Activated CD4-positive, alpha-beta T cell treated with anti-CD3 and anti-CD28 coated beads, Interleukin-2, amount 50 U/mL, for 4 hours (primary cell): ENCODE data around the gene DGKK.

Experiments
- DNase-seq, 2 experiments: peaks; one replicate each; pipeline ENCODE4 v3.0.0-alpha.2; 2020

DGKK gene

GRCh38 chrX:50470103-50471031 is at the start of gene DGKK:
Gene DGKK, minus strand, starts transcription at chrX:50470825. Its CDS starts 147 bp downstream, at chrX:50470678.
- DNase-seq = no peak

- DNase-seq = no peak
These were observed 44.2 kb upstream of the DGKK start for GRCh38 chrX:50514811-50515210.

DNA sequence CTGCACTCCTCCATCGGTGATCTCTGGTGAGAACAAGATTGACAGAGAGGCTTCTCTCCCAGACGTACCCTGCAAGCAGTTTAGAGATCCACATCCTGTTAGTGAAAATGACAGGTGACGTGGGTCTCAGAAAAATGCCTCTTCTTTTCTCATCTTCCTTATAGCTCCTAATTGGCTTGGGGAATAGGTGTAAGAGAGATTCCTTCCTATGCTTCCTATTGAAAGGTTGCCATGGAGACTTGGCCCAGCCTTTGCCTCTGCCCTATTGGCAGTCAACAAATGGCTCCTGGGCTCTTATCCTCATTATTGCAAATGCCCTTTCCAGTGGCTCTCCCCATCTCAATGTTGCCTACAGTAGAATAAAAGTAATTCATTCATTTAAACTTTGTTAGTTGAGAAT is 26.5 kb upstream of the DGKK start:
- no peak for DNase-seq

DNA sequence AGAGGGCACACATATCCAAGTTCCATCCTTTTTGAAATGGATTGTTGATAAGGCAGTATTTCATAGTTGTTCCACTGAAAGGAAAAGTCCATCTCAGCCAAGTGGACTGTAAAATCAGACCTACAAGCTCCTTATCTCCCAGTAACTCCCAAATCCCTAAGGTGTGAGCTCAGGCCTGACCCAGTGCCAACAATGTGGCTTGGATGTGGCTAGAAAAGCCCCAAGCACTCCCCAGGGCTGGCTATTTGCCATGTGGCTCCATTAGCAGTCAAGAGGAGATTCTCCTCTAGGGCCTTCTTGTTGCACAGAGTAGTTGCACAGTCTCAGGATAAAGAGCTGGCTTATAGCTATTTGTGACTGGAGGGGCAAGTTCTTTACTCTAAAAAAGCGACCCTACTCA is 25.0 kb upstream of the DGKK start:
- DNase-seq = no peak

GRCh38 chrX:50492720-50493119 is 22.1 kb upstream of the DGKK start:
- no peak for DNase-seq

DNA sequence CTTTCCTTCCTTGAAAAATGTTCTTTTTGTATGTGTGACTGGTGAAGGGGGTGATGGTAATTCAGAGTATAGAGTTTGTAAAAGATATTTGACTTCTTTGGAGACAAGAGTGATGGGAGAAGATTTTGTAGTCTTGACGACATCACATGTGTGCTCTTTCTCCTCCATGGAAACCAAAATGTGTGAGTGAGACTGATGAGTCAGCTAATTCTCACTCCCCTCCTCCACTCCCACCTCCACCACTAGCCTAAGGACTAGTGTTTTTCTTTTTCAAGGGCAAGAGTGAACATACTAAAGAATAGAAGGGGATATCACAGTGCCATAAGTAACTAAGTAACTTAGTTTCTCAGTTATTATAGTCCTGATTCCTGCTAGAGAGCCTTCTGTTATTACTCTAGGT is 14.0 kb upstream of the DGKK start:
- DNase-seq = no peak

DNA sequence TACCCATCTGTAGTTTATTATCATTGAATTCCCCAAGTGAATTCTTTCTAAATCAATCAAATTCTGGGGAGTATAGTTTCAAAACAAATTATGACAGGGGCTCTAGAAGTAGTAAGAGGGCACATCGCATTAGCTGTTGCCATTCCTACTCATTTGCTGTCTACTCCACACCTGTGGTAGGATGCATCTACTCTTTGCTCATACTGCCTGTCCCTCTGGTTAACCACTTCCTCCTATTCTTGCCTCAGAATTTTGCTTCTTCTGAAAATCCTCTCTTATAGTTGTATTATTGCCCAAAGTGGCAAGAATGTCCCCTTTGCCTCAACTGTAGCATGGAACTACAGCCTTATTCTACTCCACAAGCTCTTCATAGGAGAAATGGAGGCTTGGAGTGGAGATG is 12.7 kb upstream of the DGKK start:
- no peak for DNase-seq

DNA sequence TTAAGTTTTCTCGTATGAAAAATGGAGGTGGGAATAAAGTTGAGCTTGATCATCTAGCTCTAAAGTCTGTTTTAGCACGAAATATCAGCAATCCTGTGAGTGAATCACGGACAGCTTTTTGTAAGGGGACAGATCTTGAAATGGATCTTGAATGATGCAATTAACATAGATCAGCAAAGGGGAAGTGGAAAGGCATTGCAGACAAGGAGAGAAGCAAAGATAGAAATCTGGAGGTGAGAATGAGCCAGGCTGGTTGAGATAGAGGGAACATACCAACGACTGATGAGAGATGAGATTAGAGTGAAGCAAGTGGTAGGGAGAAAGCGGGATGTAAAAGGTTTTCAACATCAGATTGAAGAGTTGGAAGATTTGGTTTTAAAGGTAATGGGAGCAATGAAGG is 4.6 kb upstream of the DGKK start:
- DNase-seq = no peak

DNA sequence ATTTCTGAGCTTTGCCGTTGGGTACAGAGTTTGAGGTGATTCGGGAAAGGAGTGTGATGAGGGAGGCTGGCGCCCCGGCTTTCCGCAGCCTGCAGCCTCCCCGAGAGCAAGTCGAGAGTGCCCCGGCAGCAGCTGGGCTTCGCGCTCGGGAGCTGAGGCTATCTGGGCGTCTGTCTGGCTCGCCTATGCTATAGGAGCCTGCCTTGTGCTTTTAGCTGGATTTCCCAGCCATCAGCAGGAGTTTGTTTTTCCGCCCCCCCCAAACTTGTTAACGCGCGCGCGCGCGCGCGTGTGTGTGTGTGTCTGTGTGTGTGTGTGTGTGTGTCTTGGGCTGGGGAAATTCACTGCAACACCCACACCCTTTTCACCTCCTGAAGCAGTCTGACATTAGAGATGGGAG is 765 bp upstream of the DGKK start:
- no peak for DNase-seq

GRCh38 chrX:50469206-50469605 is 1.4 kb downstream of the DGKK start:
- DNase-seq = no peak

- DNase-seq = no peak
These were observed 11.0 kb downstream of the DGKK start for GRCh38 chrX:50459615-50460014.

DNA sequence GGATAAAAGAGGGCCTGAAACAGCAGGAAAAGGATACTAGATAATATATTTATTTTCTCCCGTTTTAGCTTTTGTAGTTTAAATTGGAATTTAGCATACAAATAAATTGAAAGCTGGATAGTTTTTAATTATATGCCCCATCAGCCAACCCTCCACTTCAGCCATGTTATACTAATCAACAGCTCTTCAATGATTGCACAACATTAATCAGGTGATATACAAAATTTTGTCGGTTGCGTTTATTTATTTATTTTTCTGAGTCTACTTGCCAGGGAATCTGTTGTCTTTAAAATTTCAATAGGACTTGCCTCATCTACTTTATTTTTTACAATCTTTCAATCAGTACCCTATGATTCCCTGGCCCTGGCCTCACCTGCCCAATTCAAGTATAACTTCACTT is 12.1 kb downstream of the DGKK start:
- DNase-seq = no peak

DNA sequence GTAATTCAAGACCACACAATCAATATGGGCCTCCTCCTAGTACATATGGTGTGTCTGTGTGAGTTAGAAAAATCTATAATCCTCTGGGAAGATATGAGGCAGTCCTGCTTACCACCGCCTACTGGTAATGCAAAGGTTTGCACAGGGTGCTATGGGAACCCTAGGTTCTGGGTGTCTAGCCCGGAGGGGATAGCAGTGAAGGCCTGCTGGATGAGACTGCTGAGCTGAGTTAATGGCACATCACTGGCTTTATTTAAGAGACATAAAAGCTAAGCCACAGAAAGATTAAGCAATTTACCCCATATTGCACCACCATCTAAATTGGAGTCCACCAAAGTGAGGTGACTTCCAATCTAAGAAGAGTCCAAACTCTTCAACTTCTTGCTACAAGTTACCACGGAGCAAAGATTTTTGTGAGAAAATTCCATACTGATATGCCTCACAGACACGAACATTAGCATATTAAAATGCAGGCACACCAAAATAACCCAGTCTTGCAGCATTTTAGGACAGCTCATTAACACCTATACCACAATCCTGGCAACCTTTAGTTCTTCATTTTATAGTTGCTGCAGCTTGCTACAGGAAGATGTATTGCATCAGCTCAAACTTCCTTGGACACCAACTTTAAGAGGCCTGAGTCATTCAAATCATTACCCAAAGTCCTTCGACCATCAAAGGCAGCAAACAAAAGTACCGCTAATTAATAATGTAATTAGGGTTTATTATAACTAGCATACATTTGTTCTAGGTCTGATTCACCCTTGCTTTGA is 13.7 kb downstream of the DGKK start:
- DNase-seq = no peak

GRCh38 chrX:50452782-50453181 is 17.8 kb downstream of the DGKK start:
- DNase-seq = no peak

DNA sequence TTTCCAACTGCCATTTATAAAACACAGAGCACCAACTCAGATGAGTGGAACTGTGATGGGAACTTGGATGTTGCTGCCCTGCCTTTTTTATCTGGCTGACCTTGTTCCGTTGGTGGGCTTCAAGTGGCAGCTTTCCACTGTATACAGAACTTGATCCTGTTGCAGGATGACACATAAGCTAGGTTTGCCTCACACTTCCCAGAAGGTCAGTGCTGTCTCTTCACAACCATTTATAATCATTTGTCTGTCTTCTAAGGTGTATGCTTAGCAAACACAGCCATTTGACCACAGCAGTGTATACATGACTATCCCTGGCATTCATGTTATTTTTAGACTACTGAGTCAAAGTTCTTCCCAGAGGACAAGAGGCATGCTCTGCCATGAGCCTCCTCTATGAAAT is 20.3 kb downstream of the DGKK start:
- DNase-seq = no peak

- no peak for DNase-seq
These were observed 22.1 kb downstream of the DGKK start for GRCh38 chrX:50448565-50448964.

GRCh38 chrX:50447535-50447934 is 23.1 kb downstream of the DGKK start:
- DNase-seq = no peak

GRCh38 chrX:50442426-50443116 is 28.1 kb downstream of the DGKK start:
- DNase-seq = no peak

DNA sequence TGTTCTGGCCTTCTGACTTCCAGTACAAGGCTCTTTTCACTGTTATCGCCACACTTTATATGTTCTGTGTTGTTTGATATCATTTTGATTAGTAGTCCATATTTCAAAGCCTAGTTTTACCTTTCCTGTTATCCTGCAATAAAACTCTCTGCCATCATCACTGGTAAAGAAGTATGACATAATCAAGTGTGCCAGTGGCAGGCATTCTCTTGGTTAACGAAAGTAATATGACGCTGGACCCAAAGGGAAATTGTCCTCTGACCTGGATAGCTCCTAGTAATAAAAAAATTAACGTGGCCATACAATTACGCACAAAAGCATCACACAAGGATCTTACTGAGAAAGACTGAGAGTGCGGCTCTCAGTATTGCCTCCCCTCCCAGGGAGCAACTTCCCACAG is 33.8 kb downstream of the DGKK start:
- DNase-seq = no peak

DNA sequence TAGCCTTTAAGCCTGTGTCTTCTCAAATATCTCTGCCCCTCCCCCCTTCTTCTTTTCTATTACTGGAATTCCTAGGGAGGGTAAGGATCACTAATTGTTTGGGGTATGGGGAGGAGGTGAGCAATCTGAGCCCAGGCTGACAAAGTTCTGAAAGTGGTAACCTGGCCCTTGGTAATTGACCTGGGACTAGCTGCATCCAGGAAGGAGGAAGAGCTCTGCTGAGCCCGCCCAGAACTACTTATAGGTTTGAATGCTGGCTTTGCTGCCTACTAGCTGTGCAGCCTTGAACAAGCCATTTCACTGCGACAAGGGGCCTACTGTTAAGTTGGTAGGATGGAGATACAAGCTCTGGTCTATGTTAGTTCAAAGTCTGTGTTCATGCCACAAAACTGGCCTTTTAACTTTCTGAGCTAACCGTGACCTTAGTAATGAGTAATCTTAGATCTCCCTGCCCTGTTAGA is 37.8 kb downstream of the DGKK start:
- DNase-seq = no peak

GRCh38 chrX:50431623-50432022 is 39.0 kb downstream of the DGKK start:
- DNase-seq = no peak

- no peak for DNase-seq
These were observed 39.6 kb downstream of the DGKK start for GRCh38 chrX:50430917-50431575.

DNA sequence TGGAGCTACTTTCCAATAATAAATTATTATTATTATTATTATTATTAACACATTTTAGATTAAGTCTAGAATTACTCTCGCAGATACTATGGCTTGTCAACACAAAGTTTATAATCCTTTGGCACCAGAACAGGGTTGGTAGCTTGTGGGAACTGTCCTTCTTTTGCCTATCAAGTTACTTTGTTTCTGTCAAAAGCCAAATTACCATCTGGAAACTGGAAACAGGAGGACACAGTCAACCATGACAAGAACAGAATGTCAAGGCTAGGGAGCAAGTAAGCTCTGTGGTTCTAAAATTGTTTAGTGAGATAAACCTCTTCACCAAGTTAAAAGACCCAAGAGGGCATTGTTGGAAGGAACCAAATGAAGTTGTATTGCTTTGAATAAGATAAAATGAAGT is 42.5 kb downstream of the DGKK start:
- no peak for DNase-seq
